Esophagus squamous epithelium (tissue), 4 donors: ENCODE results near the gene NEO1.

Source experiments
- CTCF ChIP-seq, 6 experiments: fragments of 450-650 bp in 4 of 6; fragments of 200-600 bp in 2 of 6; sonication (generic) in 2 of 6; IDR thresholded peaks; one replicate each; pipeline ENCODE4 v1.5.1; 2016 to 2019; ENCODE audit warnings: antibody characterized with exemption in 6 of 6, mild to moderate bottlenecking in 4 of 6, moderate library complexity in 4 of 6
- POLR2A ChIP-seq, 4 donors: fragments of 450-650 bp; IDR thresholded peaks; one replicate each; pipeline ENCODE4 v1.6.1; 2017; ENCODE audit warnings: antibody characterized with exemption in 4 of 4, mild to moderate bottlenecking in 4 of 4, moderate library complexity in 3 of 4

- TF ChIP-seq CTCF (IDR thresholded peaks at IDR 0.05) = no peak
- TF ChIP-seq POLR2A (IDR thresholded peaks at IDR 0.05) = no peak
Observed at GRCh38 chr15:73033611-73034010, 18.7 kb upstream of the NEO1 start.
